Activated CD4-positive, alpha-beta T cell treated with anti-CD3 and anti-CD28 coated beads, Interleukin-2, amount 10 ng/mL, durations not matched to agents 7 days and 5 days (primary cell): ENCODE data around the gene ANO2. TPM values are rescaled to one million over a fixed set of nuclear protein-coding genes. Genes with fewer than 3 reads are reported as not detected.

Experiments
- CTCF ChIA-PET: fragments of 350-600 bp; sonication (Branson Sonifier 250); formaldehyde crosslinking; loops from one replicate; lab custom pipeline; 2021; ENCODE audit warnings: antibody characterized with exemption; lab: Charles Lee
- POLR2A ChIA-PET: fragments of 350-600 bp; sonication (Branson Sonifier 250); formaldehyde crosslinking; loops from one replicate; lab custom pipeline; 2021; ENCODE audit warnings: antibody characterized with exemption; lab: Charles Lee
- DNase-seq: peaks from one replicate; pipeline ENCODE4 v3.0.0-alpha.2; 2020
- H3K27ac Mint-ChIP-seq: one replicate; pipeline ENCODE4 v1.8.0; 2021; ENCODE audit warnings: mild to moderate bottlenecking, moderate library complexity, mixed read lengths
- H3K27me3 Mint-ChIP-seq: one replicate; pipeline ENCODE4 v1.8.0; 2021; ENCODE audit warnings: mixed read lengths
- H3K36me3 Mint-ChIP-seq: one replicate; pipeline ENCODE4 v1.8.0; 2021; ENCODE audit warnings: low read depth, mixed read lengths
- H3K4me1 Mint-ChIP-seq: one replicate; pipeline ENCODE4 v1.8.0; 2021; ENCODE audit warnings: mixed read lengths
- H3K4me3 Mint-ChIP-seq: one replicate; pipeline ENCODE4 v1.8.0; 2021; ENCODE audit warnings: mild to moderate bottlenecking, moderate library complexity, mixed read lengths
- H3K9me3 Mint-ChIP-seq: one replicate; pipeline ENCODE4 v1.8.0; 2021; ENCODE audit warnings: mixed read lengths
- total RNA-seq, 2 experiments: library from RNA; stranded (reverse); gene quantifications; one replicate each; pipeline ENCODE4 v1.2.3, GENCODE V29; 2021

The ANO2 gene
- total RNA-seq, 2 experiments from 2014 or later, result not detected

DNA sequence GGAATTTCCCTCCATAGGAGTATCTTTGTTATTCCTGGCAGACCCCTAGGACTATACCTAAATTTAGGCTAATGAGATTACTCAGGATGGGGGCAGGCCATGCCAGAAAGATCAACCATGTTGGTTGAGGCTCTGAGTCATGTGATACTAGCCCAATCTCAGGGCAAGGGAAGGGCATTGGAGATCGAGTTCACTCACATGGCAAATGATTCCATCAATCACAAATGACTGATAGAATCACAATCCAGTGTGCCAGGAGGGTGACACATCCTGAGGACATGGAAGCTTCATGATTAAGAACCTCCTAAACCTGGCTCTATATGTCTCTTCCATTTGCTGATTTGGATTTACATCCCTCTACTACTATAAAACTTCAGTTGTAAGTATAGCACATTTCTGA lies 330.8 kb downstream of the ANO2 start:
- DNase-seq, result no peak
- POLR2A ChIA-PET, result no interaction called here
- H3K27ac Mint-ChIP-seq, result no peak overlapping the region
- CTCF ChIA-PET, result no interaction called here
- no peaks in the 10 kb centered on the region for H3K36me3 Mint-ChIP-seq
- H3K27me3 Mint-ChIP-seq, result no peaks in the 10 kb centered on the region
- H3K4me3 Mint-ChIP-seq, result no peak overlapping the region
- H3K4me1 Mint-ChIP-seq, result no peaks in the 10 kb centered on the region
- H3K9me3 Mint-ChIP-seq, result no peaks in the 10 kb centered on the region

DNA sequence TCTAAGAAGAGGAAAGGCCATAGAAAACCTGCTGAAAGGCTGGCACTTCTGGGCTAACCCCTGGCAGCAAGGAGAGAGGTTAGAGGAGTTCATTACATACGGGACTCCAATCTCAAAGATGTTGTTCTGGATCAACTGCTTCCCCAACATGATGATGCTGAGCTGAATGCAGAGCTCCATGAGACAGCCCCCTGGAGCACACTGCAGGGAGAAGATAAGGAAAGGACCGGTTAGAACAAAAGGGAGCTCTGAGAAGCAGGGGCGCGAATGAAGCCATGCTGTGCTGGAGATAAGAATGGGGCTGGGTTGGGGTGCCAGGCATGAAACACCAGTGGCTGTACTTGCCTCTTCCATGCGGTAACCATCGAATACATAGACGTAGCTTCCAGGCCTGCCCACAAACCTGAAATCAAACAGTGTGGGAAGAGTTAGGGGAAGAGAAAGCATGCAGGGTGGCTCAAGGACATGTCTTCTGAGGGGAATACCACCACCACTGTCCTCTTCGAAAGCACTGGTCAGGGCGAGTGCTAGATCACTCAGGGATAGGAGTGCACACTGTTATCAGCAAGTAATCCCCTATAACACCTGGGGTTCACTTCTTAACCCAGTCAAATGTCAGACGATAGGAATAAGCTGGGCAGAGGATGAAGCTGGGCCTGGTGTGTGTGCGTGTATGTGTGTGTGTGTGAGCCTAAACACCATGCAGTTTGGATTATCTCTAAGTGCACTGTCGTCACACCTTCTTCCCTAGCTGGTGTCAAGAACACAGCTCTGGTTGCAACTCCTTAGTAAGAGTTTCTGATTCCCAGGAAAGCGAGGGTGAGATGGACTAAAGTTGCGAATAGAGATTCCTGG lies 332.3 kb downstream of the ANO2 start:
- Mint-ChIP-seq H3K36me3 (no peaks in the 10 kb centered on the region), H3K4me3 (no peak overlapping the region), H3K27ac (no peak overlapping the region), H3K4me1 (no peaks in the 10 kb centered on the region), H3K27me3 (no peaks in the 10 kb centered on the region), H3K9me3 (no peaks in the 10 kb centered on the region)
- ChIA-PET CTCF (no interaction called here), POLR2A (no interaction called here)
- DNase-seq, result no peak

DNA sequence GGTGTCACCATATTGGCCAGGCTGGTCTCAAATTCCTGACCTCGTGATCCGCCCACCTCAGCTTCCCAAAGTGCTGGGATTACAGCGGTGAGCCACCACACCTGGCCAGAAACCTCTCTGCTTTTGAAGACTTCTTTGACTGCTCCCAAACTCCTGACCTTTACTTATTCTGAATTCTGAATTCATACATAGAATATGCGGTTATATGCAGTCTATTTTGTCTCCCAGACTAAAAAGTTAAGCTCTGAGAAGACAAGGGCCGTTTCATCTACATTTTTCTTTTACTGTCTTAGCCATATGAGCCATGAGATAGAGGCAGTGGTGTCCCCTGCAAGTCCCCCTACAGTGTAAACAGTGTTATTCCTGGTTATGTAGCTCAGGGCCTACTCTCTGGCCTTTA lies 333.9 kb downstream of the ANO2 start:
- H3K27ac Mint-ChIP-seq, result no peak overlapping the region
- H3K4me1 Mint-ChIP-seq, result no peaks in the 10 kb centered on the region
- no peak for DNase-seq
- H3K4me3 Mint-ChIP-seq, result no peak overlapping the region
- ChIA-PET CTCF (no interaction called here), POLR2A (no interaction called here)
- H3K27me3 Mint-ChIP-seq, result no peaks in the 10 kb centered on the region
- no peaks in the 10 kb centered on the region for H3K36me3 Mint-ChIP-seq
- no peaks in the 10 kb centered on the region for H3K9me3 Mint-ChIP-seq

DNA sequence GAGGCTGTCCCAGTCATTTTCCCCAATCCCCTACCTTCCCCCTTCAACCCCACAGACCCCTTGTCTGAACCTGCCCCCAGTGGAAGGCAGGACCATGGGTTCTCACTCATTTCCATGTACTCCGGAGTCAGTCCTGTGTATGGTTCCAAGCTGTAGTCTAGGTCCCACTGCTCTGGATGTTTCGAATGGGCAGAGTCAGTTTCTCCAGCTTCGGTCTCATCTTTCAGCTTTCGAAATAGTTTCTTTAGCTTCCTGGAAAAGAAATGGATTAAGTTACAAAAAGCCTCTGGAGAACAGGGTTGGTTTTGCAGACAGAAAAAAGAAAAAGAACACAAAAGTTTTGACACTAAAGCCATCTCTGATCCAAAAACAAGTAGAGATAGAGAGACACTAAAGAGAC lies 345.7 kb downstream of the ANO2 start:
- Mint-ChIP-seq H3K4me1 (no peaks in the 10 kb centered on the region), H3K9me3 (no peaks in the 10 kb centered on the region), H3K4me3 (no peak overlapping the region), H3K27me3 (peaks cover 17% of the 10 kb centered on the region), H3K36me3 (no peaks in the 10 kb centered on the region), H3K27ac (no peak overlapping the region)
- CTCF ChIA-PET, result no interaction called here
- no peak for DNase-seq
- POLR2A ChIA-PET, result no interaction called here

DNA sequence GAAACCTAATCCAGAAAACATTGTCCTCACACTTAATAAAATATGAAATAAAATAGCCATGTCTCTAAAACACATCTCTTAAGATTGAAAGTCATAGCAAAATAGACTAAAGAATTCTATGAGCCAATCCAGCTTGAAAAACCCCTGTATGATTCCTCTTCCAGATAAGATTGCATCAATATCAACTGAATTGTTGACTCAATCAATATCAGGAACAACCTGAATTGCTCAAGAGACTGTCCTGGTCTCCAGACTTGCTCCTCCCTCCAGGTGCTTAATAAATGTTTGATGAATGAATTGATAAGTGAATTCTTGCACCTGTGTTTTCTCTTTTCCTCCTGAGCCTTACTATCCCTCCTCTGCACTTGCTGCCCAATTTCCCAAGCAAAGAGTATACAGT lies 351.1 kb downstream of the ANO2 start:
- Mint-ChIP-seq H3K27me3 (peaks cover 15% of the 10 kb centered on the region), H3K36me3 (no peaks in the 10 kb centered on the region), H3K27ac (no peak overlapping the region), H3K4me1 (no peaks in the 10 kb centered on the region), H3K9me3 (no peaks in the 10 kb centered on the region), H3K4me3 (no peak overlapping the region)
- ChIA-PET CTCF (no interaction called here), POLR2A (no interaction called here)
- DNase-seq, result no peak

DNA sequence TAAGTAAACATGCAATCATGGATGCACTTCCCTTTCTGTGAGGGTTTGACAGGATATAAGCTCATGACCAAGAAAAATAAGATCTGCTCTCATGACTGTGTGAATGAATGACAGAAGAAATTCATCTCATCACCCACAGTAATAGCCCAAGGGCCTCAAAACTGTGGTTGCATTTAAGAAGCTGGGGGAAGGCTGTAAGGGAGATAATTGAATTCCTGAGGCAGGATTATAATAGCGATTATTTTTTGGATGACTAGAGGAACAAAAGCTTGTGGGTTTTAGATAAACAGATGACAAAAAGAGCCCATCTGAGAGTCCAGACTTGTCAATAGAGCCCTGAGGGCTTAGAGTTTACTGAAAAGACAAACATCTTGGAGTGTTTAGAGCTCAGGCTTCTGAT lies 352.0 kb downstream of the ANO2 start:
- H3K36me3 Mint-ChIP-seq, result no peaks in the 10 kb centered on the region
- CTCF ChIA-PET, result no interaction called here
- no peak for DNase-seq
- no peak overlapping the region for H3K27ac Mint-ChIP-seq
- POLR2A ChIA-PET, result no interaction called here
- H3K4me1 Mint-ChIP-seq, result no peaks in the 10 kb centered on the region
- H3K27me3 Mint-ChIP-seq, result peaks cover 10% of the 10 kb centered on the region
- no peaks in the 10 kb centered on the region for H3K9me3 Mint-ChIP-seq
- no peak overlapping the region for H3K4me3 Mint-ChIP-seq

DNA sequence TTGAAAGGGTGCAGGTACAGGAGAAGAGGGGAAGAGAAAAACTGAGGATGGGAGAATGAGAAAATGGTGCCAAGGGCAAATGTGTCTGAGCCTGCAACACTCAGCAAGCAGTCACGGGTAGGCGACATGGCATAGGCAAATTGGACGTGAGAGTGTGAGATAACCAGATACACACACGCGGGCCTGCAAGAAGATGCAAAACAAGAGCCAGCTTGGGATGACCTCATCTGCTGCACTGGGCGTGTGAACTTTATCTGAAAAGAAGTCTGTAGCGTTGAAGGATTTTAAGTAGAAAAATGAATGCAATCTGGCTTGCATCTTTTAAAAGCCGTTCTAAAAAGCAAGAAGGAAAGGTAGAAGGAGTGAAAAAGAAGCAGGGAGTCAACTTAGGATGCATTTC lies 352.7 kb downstream of the ANO2 start:
- Mint-ChIP-seq H3K36me3 (no peaks in the 10 kb centered on the region), H3K9me3 (no peaks in the 10 kb centered on the region), H3K27me3 (peaks cover 10% of the 10 kb centered on the region), H3K4me1 (no peaks in the 10 kb centered on the region), H3K4me3 (no peak overlapping the region), H3K27ac (no peak overlapping the region)
- no peak for DNase-seq
- ChIA-PET POLR2A (no interaction called here), CTCF (no interaction called here)

DNA sequence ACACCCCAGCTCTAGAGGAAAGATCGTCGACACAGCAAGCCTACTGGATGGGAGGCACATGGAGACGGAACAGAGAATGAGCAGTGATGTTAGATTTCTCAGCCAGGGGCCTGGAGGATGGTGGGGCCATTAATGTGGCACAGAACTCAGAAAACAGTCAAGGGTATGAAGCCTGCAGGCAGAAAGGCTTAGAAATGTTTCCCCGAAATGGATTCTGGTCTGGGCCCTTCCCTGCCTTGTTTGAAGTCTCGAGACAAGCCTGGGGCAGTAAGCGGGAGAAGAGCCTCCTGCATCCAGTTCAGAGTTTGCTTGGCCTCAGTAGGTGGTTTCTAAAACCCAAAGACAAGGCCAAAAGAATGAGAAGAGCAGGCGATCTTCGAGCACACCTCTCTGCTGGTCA lies 354.7 kb downstream of the ANO2 start:
- H3K36me3 Mint-ChIP-seq, result no peaks in the 10 kb centered on the region

DNA sequence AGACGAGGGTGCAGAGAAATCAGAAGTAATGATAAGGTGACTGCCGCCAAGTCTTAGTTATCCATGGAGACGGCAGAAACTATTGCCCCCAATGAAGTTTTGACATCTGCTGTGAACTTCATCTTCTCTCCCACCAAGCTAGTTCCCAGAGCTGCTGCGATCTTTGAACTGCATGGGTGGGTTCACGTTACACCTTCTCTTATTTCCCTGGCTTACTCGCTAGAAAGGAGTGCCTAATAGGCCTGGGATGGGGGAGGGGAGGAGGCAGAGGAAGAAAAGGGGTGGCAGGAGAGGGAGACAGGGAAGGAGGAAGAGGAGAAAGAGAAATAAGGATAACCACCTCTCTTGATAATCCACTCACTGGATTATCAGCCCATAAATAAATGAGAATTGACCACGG lies 356.0 kb downstream of the ANO2 start:
- Mint-ChIP-seq H3K27me3 (no peaks in the 10 kb centered on the region), H3K9me3 (no peaks in the 10 kb centered on the region), H3K4me1 (no peaks in the 10 kb centered on the region), H3K36me3 (no peaks in the 10 kb centered on the region), H3K27ac (no peak overlapping the region), H3K4me3 (no peak overlapping the region)
- no peak for DNase-seq
- ChIA-PET POLR2A (no interaction called here), CTCF (no interaction called here)

More for the DNA sequence above, 354.7 kb downstream of the ANO2 start:
- Mint-ChIP-seq H3K4me1 (no peaks in the 10 kb centered on the region), H3K9me3 (no peaks in the 10 kb centered on the region), H3K4me3 (no peak overlapping the region), H3K27ac (no peak overlapping the region), H3K27me3 (peaks cover 4% of the 10 kb centered on the region)
- DNase-seq, result no peak
- POLR2A ChIA-PET, result no interaction called here
- CTCF ChIA-PET, result no interaction called here

DNA sequence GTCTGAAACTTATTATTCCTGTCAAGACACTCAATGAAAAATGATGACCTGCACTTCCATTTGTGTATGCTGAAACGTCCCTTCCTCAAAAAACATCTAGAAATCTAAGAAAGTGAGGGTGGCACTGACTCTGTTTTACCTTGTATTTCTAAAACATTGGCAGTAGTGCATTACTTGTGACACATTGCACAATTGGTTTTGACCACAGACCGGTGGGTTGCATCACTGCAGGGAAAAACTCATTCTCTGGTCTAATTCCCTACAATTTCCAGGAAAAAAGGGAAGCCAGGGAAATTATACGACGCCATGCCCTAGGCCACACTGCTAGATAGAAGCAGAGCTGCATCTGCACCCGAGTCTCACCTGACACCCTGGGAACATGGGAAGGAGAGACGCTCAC lies 356.5 kb downstream of the ANO2 start:
- Mint-ChIP-seq H3K36me3 (no peaks in the 10 kb centered on the region), H3K9me3 (no peaks in the 10 kb centered on the region), H3K4me3 (no peak overlapping the region), H3K27ac (no peak overlapping the region), H3K4me1 (no peaks in the 10 kb centered on the region), H3K27me3 (no peaks in the 10 kb centered on the region)
- DNase-seq, result no peak
- POLR2A ChIA-PET, result no interaction called here
- CTCF ChIA-PET, result no interaction called here

DNA sequence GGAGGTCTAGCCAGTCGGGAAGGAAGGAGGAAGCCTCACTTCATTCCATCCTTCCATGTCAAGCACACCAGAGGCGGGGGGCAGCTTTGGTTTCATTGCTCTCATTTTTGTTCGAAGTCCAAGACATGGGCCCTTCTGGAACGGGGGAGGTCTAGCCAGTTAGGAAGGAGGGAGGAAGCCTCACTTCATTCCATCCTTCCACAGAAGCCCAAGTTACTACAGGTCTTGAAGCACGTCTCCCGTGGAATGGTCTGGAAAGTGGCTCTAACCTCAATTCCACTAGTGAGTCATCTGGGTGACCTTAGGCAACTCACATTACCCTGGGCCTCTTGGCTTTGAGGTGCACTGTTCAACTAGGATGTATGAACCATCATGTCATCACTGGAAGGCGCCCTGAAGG lies 356.9 kb downstream of the ANO2 start:
- H3K4me1 Mint-ChIP-seq, result no peaks in the 10 kb centered on the region
- H3K4me3 Mint-ChIP-seq, result no peak overlapping the region
- DNase-seq, result no peak
- H3K36me3 Mint-ChIP-seq, result no peaks in the 10 kb centered on the region
- CTCF ChIA-PET, result no interaction called here
- no peak overlapping the region for H3K27ac Mint-ChIP-seq
- H3K9me3 Mint-ChIP-seq, result no peaks in the 10 kb centered on the region
- H3K27me3 Mint-ChIP-seq, result no peaks in the 10 kb centered on the region
- POLR2A ChIA-PET, result no interaction called here

DNA sequence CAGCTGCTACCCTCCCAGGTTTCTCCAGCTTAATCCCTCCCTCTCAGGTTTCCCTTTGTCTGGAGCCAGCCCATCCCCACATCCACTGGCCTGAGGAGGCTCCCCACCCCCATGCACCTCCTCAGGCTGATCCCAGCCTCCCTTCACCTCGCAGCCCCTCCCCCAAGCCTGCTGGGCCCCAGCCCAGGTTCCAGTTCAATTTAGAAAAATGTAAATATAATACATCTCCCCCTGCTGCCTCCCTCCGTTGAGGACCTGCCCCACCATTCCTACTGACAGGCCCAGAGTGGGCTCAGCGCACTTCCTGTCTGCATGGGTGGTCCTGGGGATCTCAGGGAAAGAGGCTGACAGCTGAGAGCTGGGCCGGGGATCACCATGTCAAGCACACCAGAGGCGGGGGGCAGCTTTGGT lies 357.3 kb downstream of the ANO2 start:
- H3K4me1 Mint-ChIP-seq, result no peaks in the 10 kb centered on the region
- POLR2A ChIA-PET, result no interaction called here
- H3K4me3 Mint-ChIP-seq, result no peak overlapping the region
- CTCF ChIA-PET, result no interaction called here
- no peaks in the 10 kb centered on the region for H3K9me3 Mint-ChIP-seq
- no peak overlapping the region for H3K27ac Mint-ChIP-seq
- no peaks in the 10 kb centered on the region for H3K36me3 Mint-ChIP-seq
- DNase-seq, result no peak
- H3K27me3 Mint-ChIP-seq, result no peaks in the 10 kb centered on the region

DNA sequence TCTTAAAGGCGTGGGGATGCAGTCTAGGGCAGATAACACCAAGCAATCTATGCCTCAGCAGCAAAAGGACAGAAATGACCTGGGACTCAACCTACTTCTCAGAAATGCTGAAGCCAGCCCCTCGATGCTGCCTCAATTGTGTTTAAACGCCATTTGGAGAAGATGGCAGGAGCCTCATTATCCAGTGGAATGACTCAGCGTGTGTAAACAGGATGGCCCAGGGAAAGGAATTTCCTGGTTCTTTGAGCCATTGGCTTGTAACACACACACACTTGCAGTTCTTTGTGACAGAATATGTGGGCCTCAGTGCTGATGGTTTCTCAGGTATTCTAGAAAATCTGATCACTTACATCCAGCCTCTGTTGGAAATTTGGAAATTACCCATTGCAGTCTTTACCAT lies 358.9 kb downstream of the ANO2 start:
- no peak overlapping the region for H3K4me3 Mint-ChIP-seq
- no peaks in the 10 kb centered on the region for H3K36me3 Mint-ChIP-seq
- H3K27ac Mint-ChIP-seq, result no peak overlapping the region
- H3K27me3 Mint-ChIP-seq, result peaks cover 4% of the 10 kb centered on the region
- ChIA-PET POLR2A (no interaction called here), CTCF (no interaction called here)
- no peak for DNase-seq
- no peaks in the 10 kb centered on the region for H3K9me3 Mint-ChIP-seq
- no peaks in the 10 kb centered on the region for H3K4me1 Mint-ChIP-seq

DNA sequence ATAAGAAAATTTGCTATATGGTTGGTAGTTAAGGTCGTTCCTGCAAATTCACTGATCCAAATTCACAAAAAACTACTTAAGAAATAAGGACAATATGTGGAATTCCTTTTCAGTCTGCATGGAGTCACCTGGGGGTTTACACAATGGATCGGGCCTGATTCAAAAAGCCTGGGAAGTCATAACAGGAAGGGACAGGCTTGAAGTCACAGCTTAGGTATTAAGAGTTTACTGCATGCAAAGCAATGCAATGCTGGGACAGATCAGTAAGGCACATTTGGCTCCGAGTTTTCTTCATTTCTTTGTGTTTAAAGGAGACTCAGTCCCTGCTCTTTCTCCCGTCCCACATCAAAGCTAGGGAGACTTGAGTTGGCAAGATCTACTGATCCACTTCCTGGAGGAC lies 359.9 kb downstream of the ANO2 start:
- no peak overlapping the region for H3K27ac Mint-ChIP-seq
- ChIA-PET POLR2A (no interaction called here), CTCF (no interaction called here)
- H3K4me1 Mint-ChIP-seq, result no peaks in the 10 kb centered on the region
- H3K36me3 Mint-ChIP-seq, result no peaks in the 10 kb centered on the region
- no peak for DNase-seq
- no peak overlapping the region for H3K4me3 Mint-ChIP-seq
- peaks cover 6% of the 10 kb centered on the region for H3K27me3 Mint-ChIP-seq
- no peaks in the 10 kb centered on the region for H3K9me3 Mint-ChIP-seq
